Keratinocyte (primary cell): Measurements from ENCODE around the gene PNLIP.

ENCODE experiments used
- EZH2 ChIP-seq: IDR thresholded peaks from one replicate; pipeline ENCODE4 v1.6.1; 2012; ENCODE audit warnings: inconsistent platforms, mild to moderate bottlenecking, low read length, moderate library complexity
- TF ChIP-seq, protein P1 (sequence below), 3 experiments: IDR thresholded peaks in 1 of 3; conservative IDR thresholded peaks in 1 of 3; optimal IDR thresholded peaks in 1 of 3; 2 replicates in 2 of 3; 3 replicates in 1 of 3; pipeline versions ENCODE3 to v1.5.1; 2011; ENCODE audit warnings: low read length in 3 of 3, mild to moderate bottlenecking in 3 of 3, moderate library complexity in 2 of 3, control low read depth in 1 of 3, inconsistent platforms in 1 of 3; ENCODE audit not compliant: insufficient read depth in 2 of 3; ENCODE audit errors: extremely low read depth in 1 of 3

DNA sequence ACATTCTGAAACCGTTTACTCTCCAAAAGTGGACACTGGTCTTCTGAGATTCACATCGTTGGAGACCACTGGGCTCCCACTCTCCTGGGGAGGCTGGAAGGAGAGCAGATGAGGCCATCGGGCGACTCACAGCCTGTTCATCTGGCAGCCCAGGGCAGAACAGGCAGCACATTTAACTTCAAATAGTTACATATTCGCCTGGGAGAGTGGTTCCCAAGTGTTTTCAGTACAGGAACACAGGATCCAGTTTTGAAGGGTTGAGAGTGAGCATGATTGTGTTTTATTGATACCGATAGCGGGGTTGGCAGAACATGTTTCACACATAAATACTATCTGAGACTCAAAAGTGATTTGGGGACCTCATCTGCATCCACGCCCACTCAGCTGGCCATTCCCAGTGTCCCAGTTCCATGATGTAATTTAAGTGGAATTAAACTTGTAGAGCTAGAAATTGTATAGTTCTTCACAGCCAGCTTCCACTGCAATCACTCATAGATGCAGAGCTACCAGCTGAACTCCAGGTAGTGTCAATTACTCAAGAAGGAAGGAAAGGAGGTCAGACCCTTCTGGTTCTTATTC, 22.8 kb upstream of the PNLIP start:
- TF ChIP-seq, protein P1, sequence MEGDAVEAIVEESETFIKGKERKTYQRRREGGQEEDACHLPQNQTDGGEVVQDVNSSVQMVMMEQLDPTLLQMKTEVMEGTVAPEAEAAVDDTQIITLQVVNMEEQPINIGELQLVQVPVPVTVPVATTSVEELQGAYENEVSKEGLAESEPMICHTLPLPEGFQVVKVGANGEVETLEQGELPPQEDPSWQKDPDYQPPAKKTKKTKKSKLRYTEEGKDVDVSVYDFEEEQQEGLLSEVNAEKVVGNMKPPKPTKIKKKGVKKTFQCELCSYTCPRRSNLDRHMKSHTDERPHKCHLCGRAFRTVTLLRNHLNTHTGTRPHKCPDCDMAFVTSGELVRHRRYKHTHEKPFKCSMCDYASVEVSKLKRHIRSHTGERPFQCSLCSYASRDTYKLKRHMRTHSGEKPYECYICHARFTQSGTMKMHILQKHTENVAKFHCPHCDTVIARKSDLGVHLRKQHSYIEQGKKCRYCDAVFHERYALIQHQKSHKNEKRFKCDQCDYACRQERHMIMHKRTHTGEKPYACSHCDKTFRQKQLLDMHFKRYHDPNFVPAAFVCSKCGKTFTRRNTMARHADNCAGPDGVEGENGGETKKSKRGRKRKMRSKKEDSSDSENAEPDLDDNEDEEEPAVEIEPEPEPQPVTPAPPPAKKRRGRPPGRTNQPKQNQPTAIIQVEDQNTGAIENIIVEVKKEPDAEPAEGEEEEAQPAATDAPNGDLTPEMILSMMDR (optimal IDR thresholded peaks at IDR 0.05 in 1 of 3, IDR thresholded peaks at IDR 0.05 in 1 of 3, conservative IDR thresholded peaks at IDR 0.05 in 1 of 3; ENCODE audit: extremely low read depth in 1 of 3, insufficient read depth in 2 of 3, low read length in 3 of 3), result no peak
- no peak for TF ChIP-seq EZH2
